DND-41 (cell line): ENCODE results near the gene FHIT.

Source experiments
- ATAC-seq: fragments of 200-7000 bp; cut with Tn5 transposase; 3 replicates; pipeline ENCODE4 v1.9.1; 2021; ENCODE audit warnings: low read depth; ENCODE audit not compliant: insufficient read depth
- DNase-seq: peaks from one replicate; pipeline ENCODE4 v3.0.0-alpha.2; 2020
- H2AFZ ChIP-seq: 2 replicates; pipeline ENCODE4 v1.6.0; 2012; ENCODE audit warnings: low read depth, low read length
- H3K27ac ChIP-seq: 2 replicates; pipeline ENCODE4 v1.5.1; 2012; ENCODE audit warnings: low read length, inconsistent platforms
- H3K27me3 ChIP-seq: fragments of 200-600 bp; sonication (generic); 2 replicates; pipeline ENCODE4 v1.6.0; 2012; ENCODE audit warnings: low read length, mild to moderate bottlenecking, inconsistent platforms; ENCODE audit not compliant: insufficient read depth, poor library complexity
- H3K36me3 ChIP-seq: 2 replicates; pipeline ENCODE4 v1.5.1; 2012; ENCODE audit warnings: low read length, inconsistent platforms; ENCODE audit not compliant: insufficient read depth
- H3K4me1 ChIP-seq: 2 replicates; pipeline ENCODE4 v1.5.1; 2012; ENCODE audit warnings: mild to moderate bottlenecking, low read length; ENCODE audit not compliant: insufficient read depth
- H3K4me2 ChIP-seq: 2 replicates; pipeline ENCODE4 v1.6.0; 2012; ENCODE audit warnings: mild to moderate bottlenecking, moderate library complexity, low read length, inconsistent platforms; ENCODE audit not compliant: insufficient read depth
- H3K4me3 ChIP-seq, 2 experiments: fragments of 200-600 bp in 1 of 2; shearing (Covaris generic) in 1 of 2; 2 replicates each; pipeline ENCODE4 v1.5.1; 2012 to 2016; ENCODE audit warnings: inconsistent platforms in 2 of 2, low read length in 2 of 2, mild to moderate bottlenecking in 2 of 2, low read depth in 1 of 2, moderate library complexity in 1 of 2
- H3K79me2 ChIP-seq: 2 replicates; pipeline ENCODE4 v1.6.0; 2012; ENCODE audit warnings: low read length, inconsistent platforms; ENCODE audit not compliant: insufficient read depth
- H3K9ac ChIP-seq: 2 replicates; pipeline ENCODE4 v1.6.0; 2012; ENCODE audit warnings: low read depth, mild to moderate bottlenecking, inconsistent platforms, low read length, moderate library complexity
- H3K9me3 ChIP-seq: 2 replicates; pipeline ENCODE4 v1.5.1; 2012; ENCODE audit warnings: low read length, moderate library complexity, mild to moderate bottlenecking, inconsistent platforms; ENCODE audit not compliant: insufficient read depth, severe bottlenecking
- H4K20me1 ChIP-seq: 2 replicates; pipeline ENCODE4 v1.6.0; 2012; ENCODE audit warnings: low read length; ENCODE audit not compliant: insufficient read depth
- EZH2 ChIP-seq: IDR thresholded peaks from 3 replicates; pipeline ENCODE4 v1.6.1; 2012; ENCODE audit warnings: borderline replicate concordance, low read depth, mild to moderate bottlenecking, moderate library complexity, low read length, inconsistent platforms; ENCODE audit not compliant: severe bottlenecking
- TF ChIP-seq, protein P1 (sequence below): IDR thresholded peaks from 2 replicates; pipeline ENCODE4 v1.5.1; 2012; ENCODE audit warnings: borderline replicate concordance, low read length, moderate library complexity, mild to moderate bottlenecking; ENCODE audit not compliant: poor library complexity, severe bottlenecking; ENCODE audit errors: extremely low read depth

FHIT gene

DNA sequence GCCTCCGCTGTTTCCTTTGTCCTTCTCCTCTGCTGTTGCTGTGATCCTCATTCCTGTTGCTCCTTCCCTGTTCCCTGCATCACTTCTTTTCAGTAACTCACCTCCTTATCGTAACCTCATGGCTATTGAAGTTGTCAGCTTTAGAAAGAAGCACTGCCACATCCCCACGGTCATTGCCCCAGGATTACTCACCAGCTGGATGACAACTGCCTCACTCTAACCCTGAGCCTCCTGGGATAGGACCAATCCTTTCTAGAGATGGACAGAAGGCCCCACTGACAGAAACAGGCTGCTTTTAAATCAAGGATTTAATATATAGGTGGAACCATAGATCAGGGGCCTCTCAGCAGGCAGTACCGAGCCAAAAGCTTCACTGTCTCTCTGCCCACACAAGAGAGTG lies 4.1 kb downstream of the FHIT start:
- H3K4me3 ChIP-seq, result no peak overlapping the region
- no peak overlapping the region for H2AFZ ChIP-seq
- H3K36me3 ChIP-seq, result no peaks in the 10 kb centered on the region
- H3K79me2 ChIP-seq, result no peaks in the 10 kb centered on the region
- peaks cover 19% of the 10 kb centered on the region for H3K4me1 ChIP-seq
- H3K27ac ChIP-seq, result no peak overlapping the region
- no peak overlapping the region for H3K9ac ChIP-seq
- H4K20me1 ChIP-seq, result no peaks in the 10 kb centered on the region
- no peaks in the 10 kb centered on the region for H3K9me3 ChIP-seq
- H3K27me3 ChIP-seq, result no peaks in the 10 kb centered on the region
- no peak overlapping the region for H3K4me2 ChIP-seq
- TF ChIP-seq EZH2, result no peak
- TF ChIP-seq, protein P1, sequence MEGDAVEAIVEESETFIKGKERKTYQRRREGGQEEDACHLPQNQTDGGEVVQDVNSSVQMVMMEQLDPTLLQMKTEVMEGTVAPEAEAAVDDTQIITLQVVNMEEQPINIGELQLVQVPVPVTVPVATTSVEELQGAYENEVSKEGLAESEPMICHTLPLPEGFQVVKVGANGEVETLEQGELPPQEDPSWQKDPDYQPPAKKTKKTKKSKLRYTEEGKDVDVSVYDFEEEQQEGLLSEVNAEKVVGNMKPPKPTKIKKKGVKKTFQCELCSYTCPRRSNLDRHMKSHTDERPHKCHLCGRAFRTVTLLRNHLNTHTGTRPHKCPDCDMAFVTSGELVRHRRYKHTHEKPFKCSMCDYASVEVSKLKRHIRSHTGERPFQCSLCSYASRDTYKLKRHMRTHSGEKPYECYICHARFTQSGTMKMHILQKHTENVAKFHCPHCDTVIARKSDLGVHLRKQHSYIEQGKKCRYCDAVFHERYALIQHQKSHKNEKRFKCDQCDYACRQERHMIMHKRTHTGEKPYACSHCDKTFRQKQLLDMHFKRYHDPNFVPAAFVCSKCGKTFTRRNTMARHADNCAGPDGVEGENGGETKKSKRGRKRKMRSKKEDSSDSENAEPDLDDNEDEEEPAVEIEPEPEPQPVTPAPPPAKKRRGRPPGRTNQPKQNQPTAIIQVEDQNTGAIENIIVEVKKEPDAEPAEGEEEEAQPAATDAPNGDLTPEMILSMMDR, result no peak
- ATAC-seq (no peak), DNase-seq (no peak)

DNA sequence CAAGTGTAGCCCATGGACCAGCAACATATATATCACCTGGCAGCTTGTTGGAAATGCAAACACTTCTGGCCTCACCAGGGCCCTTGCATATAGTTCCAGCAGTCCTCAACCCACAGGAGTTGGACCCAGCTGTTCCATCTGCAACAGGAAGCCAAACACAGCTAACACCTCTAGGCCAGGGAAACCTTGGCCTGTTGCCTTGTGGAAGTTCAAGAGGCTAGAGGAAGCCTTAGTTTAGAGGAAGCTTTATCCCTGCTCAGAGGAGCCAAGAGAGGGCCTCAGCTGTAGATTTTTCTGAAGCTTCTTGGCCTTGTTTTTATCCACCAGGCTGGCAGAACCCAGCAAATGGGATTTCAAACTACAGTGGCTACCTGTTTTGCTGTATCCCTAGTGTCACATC lies 11.4 kb downstream of the FHIT start:
- Histone ChIP-seq H4K20me1 (no peaks in the 10 kb centered on the region), H3K4me3 (no peak overlapping the region), H2AFZ (no peak overlapping the region), H3K9ac (no peak overlapping the region), H3K4me2 (no peak overlapping the region), H3K27ac (no peak overlapping the region), H3K27me3 (no peaks in the 10 kb centered on the region), H3K79me2 (no peaks in the 10 kb centered on the region), H3K4me1 (no peaks in the 10 kb centered on the region), H3K36me3 (no peaks in the 10 kb centered on the region), H3K9me3 (no peaks in the 10 kb centered on the region)
- ATAC-seq (no peak), DNase-seq (no peak)
- TF ChIP-seq, protein P1, result no peak
- TF ChIP-seq EZH2, result no peak

DNA sequence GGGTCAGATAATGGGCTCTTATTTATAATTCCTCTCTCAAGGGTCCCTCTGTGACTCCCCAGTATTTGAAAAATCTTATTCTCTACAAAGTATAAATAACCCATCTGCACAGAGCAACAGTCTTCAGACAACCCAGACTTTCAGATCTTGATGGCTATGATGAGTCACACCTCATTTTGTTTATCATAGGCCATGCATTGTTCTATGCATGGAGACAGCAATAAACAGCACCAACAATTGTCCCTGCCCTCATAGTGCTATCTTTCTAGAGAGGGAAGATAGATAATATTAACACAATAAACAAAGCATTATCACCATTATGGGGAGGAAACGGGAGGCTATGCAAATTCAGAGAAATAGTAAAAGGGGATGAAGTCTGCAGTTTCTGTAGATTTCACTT lies 13.4 kb downstream of the FHIT start:
- no peaks in the 10 kb centered on the region for H3K79me2 ChIP-seq
- H4K20me1 ChIP-seq, result no peaks in the 10 kb centered on the region
- DNase-seq, result no peak
- H3K27me3 ChIP-seq, result no peaks in the 10 kb centered on the region
- no peak for TF ChIP-seq EZH2
- H3K27ac ChIP-seq, result no peak overlapping the region
- H2AFZ ChIP-seq, result no peak overlapping the region
- ATAC-seq, result no peak
- H3K4me2 ChIP-seq, result no peak overlapping the region
- no peaks in the 10 kb centered on the region for H3K36me3 ChIP-seq
- no peaks in the 10 kb centered on the region for H3K4me1 ChIP-seq
- H3K9me3 ChIP-seq, result no peaks in the 10 kb centered on the region
- H3K9ac ChIP-seq, result no peak overlapping the region
- no peak overlapping the region for H3K4me3 ChIP-seq

DNA sequence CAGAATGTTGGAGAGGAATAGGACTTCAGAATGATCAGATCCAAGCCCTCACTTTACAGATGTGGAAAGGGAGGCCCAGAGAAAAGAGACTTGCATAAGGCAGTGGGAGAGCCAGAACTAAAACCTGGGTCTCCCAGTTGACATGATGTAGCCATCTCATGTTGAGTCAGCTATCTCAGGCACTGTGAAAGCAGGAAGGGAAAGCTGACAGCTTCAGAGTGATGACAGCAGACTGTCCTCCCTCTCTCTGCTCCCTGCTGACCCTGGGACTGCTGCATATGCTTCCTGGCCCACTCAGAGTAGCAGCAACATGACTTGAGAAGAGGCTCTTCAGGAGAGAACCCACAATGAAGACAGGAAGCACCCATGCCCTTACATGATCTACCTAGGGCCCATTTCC lies 14.7 kb downstream of the FHIT start:
- TF ChIP-seq EZH2, result no peak
- TF ChIP-seq, protein P1, result no peak
- no peak for DNase-seq
- Histone ChIP-seq H3K4me2 (no peak overlapping the region), H3K27me3 (no peaks in the 10 kb centered on the region), H4K20me1 (no peaks in the 10 kb centered on the region), H3K27ac (no peak overlapping the region), H3K9me3 (no peaks in the 10 kb centered on the region), H2AFZ (no peak overlapping the region), H3K36me3 (no peaks in the 10 kb centered on the region), H3K4me1 (no peaks in the 10 kb centered on the region), H3K79me2 (no peaks in the 10 kb centered on the region), H3K4me3 (no peak overlapping the region), H3K9ac (no peak overlapping the region)
- ATAC-seq, result peak; percentile 33; the same call in 1 of the 3 replicates
